ENCODE measurements around the gene TRIM7.
"Not testable (repeated sequence)": the region's sequence is repeated elsewhere in the genome, so short reads cannot be mapped to it uniquely, and the experiment has no call there.

GRCh38 chr5:181210698-181211097 lies 5.7 kb upstream of the TRIM7 start:
- TF ChIP-seq ZNF274 (IDR thresholded peaks at IDR 0.05; ENCODE audit: low read depth, low read length); YY1 (IDR thresholded peaks at IDR 0.05; ENCODE audit: insufficient read depth, insufficient read length): not testable (repeated sequence)
